IMR-90 (cell line): ENCODE results near the gene NUBP1. TPM values are rescaled to one million over a fixed set of nuclear protein-coding genes. Genes with fewer than 3 reads are reported as not detected.

Source experiments
- ATAC-seq: fragments of 200-7000 bp; cut with Tn5 transposase; 2 replicates; pipeline ENCODE4 v1.9.1; 2020; ENCODE audit warnings: low read depth, mild to moderate bottlenecking, moderate library complexity
- BruUV-seq: library from RNA; stranded (reverse); fragments of 400-500 nt; replicated peaks from 2 replicates; lab custom pipeline; 2021; lab: Mats Ljungman, UMichigan
- CTCF ChIA-PET: fragments of 300-600 bp; formaldehyde crosslinking; extraction: SDS; loops from one replicate; lab custom pipeline; 2021; ENCODE audit warnings: antibody characterized with exemption; lab: Yijun Ruan, JAX
- POLR2A ChIA-PET: fragments of 300-600 bp; sonication (Branson Sonifier 250); formaldehyde crosslinking; loops from one replicate; lab custom pipeline; 2022; ENCODE audit warnings: antibody characterized with exemption; ENCODE audit not compliant: unreplicated experiment; lab: Charles Lee
- DNase-seq: peaks from one replicate; pipeline ENCODE4 v3.0.0; 2013
- H2AFZ ChIP-seq: replicated peaks from 2 replicates; pipeline ENCODE3; 2013; ENCODE audit warnings: low read length, mild to moderate bottlenecking; ENCODE audit not compliant: poor library complexity
- H2AK5ac ChIP-seq: 2 replicates; pipeline ENCODE4 v1.6.1; 2013; ENCODE audit warnings: low read depth, low read length, inconsistent platforms
- H2AK9ac ChIP-seq: replicated peaks from 2 replicates; pipeline ENCODE3; 2013; ENCODE audit warnings: mild to moderate bottlenecking, low read depth, low read length, moderate library complexity; ENCODE audit not compliant: poor library complexity
- H2BK120ac ChIP-seq: 2 replicates; pipeline ENCODE4 v1.6.1; 2013; ENCODE audit warnings: low read depth, low read length, inconsistent platforms
- H2BK15ac ChIP-seq: 3 replicates; pipeline ENCODE4 v1.6.1; 2013; ENCODE audit warnings: low read depth, low read length, inconsistent platforms
- H2BK20ac ChIP-seq: 2 replicates; pipeline ENCODE4 v1.6.1; 2013; ENCODE audit warnings: low read depth, mild to moderate bottlenecking, inconsistent platforms, low read length, moderate library complexity
- H2BK5ac ChIP-seq: 2 replicates; pipeline ENCODE4 v1.6.1; 2013; ENCODE audit warnings: mild to moderate bottlenecking, low read depth, low read length, inconsistent platforms; ENCODE audit not compliant: poor library complexity, severe bottlenecking
- H3K14ac ChIP-seq: replicated peaks from 2 replicates; pipeline ENCODE4 v1.6.1; 2013; ENCODE audit warnings: low read depth, low read length, inconsistent platforms
- H3K18ac ChIP-seq: 2 replicates; pipeline ENCODE4 v1.6.1; 2013; ENCODE audit warnings: low read depth, low read length, control low read depth
- H3K23ac ChIP-seq: 2 replicates; pipeline ENCODE4 v1.6.1; 2013; ENCODE audit warnings: low read depth, low read length, inconsistent platforms
- H3K27ac ChIP-seq: 2 replicates; pipeline ENCODE4 v1.5.1; 2013; ENCODE audit warnings: mild to moderate bottlenecking, control low read depth, low read length; ENCODE audit not compliant: insufficient read depth
- H3K27me3 ChIP-seq: 2 replicates; pipeline ENCODE4 v1.6.1; 2013; ENCODE audit warnings: low read length; ENCODE audit not compliant: control insufficient read depth, insufficient read depth
- H3K36me3 ChIP-seq: 2 replicates; pipeline ENCODE4 v1.6.1; 2013; ENCODE audit warnings: low read length, mixed read lengths; ENCODE audit not compliant: control insufficient read depth, insufficient read depth
- H3K4ac ChIP-seq: 2 replicates; pipeline ENCODE4 v1.6.1; 2013; ENCODE audit warnings: low read depth, low read length, inconsistent platforms
- H3K4me1 ChIP-seq: 2 replicates; pipeline ENCODE4 v1.6.1; 2013; ENCODE audit warnings: low read length, mixed read lengths; ENCODE audit not compliant: control insufficient read depth, insufficient read depth
- H3K4me2 ChIP-seq: 2 replicates; pipeline ENCODE4 v1.6.1; 2013; ENCODE audit warnings: low read depth, mild to moderate bottlenecking, control low read depth, low read length, moderate library complexity
- H3K4me3 ChIP-seq: 2 replicates; pipeline ENCODE4 v1.5.1; 2013; ENCODE audit warnings: low read depth, mild to moderate bottlenecking, control low read depth, low read length, moderate library complexity; ENCODE audit not compliant: insufficient read depth
- H3K56ac ChIP-seq: 2 replicates; pipeline ENCODE4 v1.6.1; 2013; ENCODE audit warnings: low read length, inconsistent platforms; ENCODE audit not compliant: insufficient read depth; ENCODE audit errors: extremely low read depth
- H3K79me1 ChIP-seq, 2 experiments: 2 replicates each; pipeline ENCODE4 v1.6.1; 2013; ENCODE audit warnings: low read length in 2 of 2, inconsistent platforms in 1 of 2, low read depth in 1 of 2
- H3K9ac ChIP-seq: 2 replicates; pipeline ENCODE4 v1.6.1; 2013; ENCODE audit warnings: low read depth, low read length, control low read depth
- H3K9me1 ChIP-seq: 2 replicates; pipeline ENCODE4 v1.6.1; 2013; ENCODE audit warnings: low read length, inconsistent platforms; ENCODE audit not compliant: insufficient read depth
- H3K9me3 ChIP-seq: 2 replicates; pipeline ENCODE4 v1.6.1; 2013; ENCODE audit warnings: low read length; ENCODE audit not compliant: control insufficient read depth, insufficient read depth
- H4K20me1 ChIP-seq: 2 replicates; pipeline ENCODE4 v1.6.1; 2013; ENCODE audit warnings: low read length, inconsistent platforms; ENCODE audit not compliant: insufficient read depth
- H4K5ac ChIP-seq: 2 replicates; pipeline ENCODE4 v1.6.1; 2013; ENCODE audit warnings: mild to moderate bottlenecking, low read depth, low read length, control low read depth
- H4K8ac ChIP-seq, 2 experiments: 2 replicates each; pipeline ENCODE4 v1.6.1; 2013; ENCODE audit warnings: low read depth in 2 of 2, low read length in 2 of 2, control low read depth in 1 of 2, inconsistent platforms in 1 of 2
- H4K91ac ChIP-seq: 2 replicates; pipeline ENCODE4 v1.6.1; 2013; ENCODE audit warnings: low read depth, low read length, inconsistent platforms; ENCODE audit not compliant: insufficient read depth
- CEBPB ChIP-seq: IDR thresholded peaks from 2 replicates; pipeline ENCODE4 v1.6.1; 2012; ENCODE audit warnings: low read depth, low read length, improper control_type of control experiment
- CHD1 ChIP-seq: IDR thresholded peaks from 2 replicates; pipeline ENCODE4 v1.6.1; 2012; ENCODE audit warnings: low read depth, low read length, improper control_type of control experiment
- CTCF ChIP-seq: conservative IDR thresholded peaks from 2 replicates; pipeline ENCODE4 v1.5.1; 2012; ENCODE audit warnings: mild to moderate bottlenecking, low read depth, low read length, improper control_type of control experiment
- ELK1 ChIP-seq: fragments of 150-350 bp; IDR thresholded peaks from 2 replicates; pipeline ENCODE4 v1.6.1; 2016; ENCODE audit warnings: low read depth, mild to moderate bottlenecking, low read length, moderate library complexity, borderline replicate concordance
- FOS ChIP-seq: fragments of 150-350 bp; IDR thresholded peaks from 2 replicates; pipeline ENCODE4 v1.6.1; 2016; ENCODE audit warnings: low read depth, low read length
- MAFK ChIP-seq: IDR thresholded peaks from 2 replicates; pipeline ENCODE4 v1.6.1; 2012; ENCODE audit warnings: low read depth, low read length, improper control_type of control experiment
- MAZ ChIP-seq: IDR thresholded peaks from 2 replicates; pipeline ENCODE4 v1.6.1; 2012; ENCODE audit warnings: low read depth, mild to moderate bottlenecking, low read length, improper control_type of control experiment, moderate library complexity, borderline replicate concordance
- MXI1 ChIP-seq: IDR thresholded peaks from 2 replicates; pipeline ENCODE4 v1.6.1; 2012; ENCODE audit warnings: low read depth, mild to moderate bottlenecking, low read length, moderate library complexity, borderline replicate concordance
- RAD21 ChIP-seq: IDR thresholded peaks from 2 replicates; pipeline ENCODE4 v1.6.1; 2012; ENCODE audit warnings: low read length, improper control_type of control experiment
- RCOR1 ChIP-seq: IDR thresholded peaks from 2 replicates; pipeline ENCODE4 v1.6.1; 2012; ENCODE audit warnings: mild to moderate bottlenecking, low read length, improper control_type of control experiment; ENCODE audit not compliant: insufficient replicate concordance
- RFX5 ChIP-seq: IDR thresholded peaks from 2 replicates; pipeline ENCODE4 v1.8.0; 2012; ENCODE audit warnings: low read depth, mild to moderate bottlenecking, low read length, moderate library complexity
- SMC3 ChIP-seq: fragments of 150-350 bp; IDR thresholded peaks from 2 replicates; pipeline ENCODE4 v1.6.1; 2016; ENCODE audit warnings: low read depth, mild to moderate bottlenecking, antibody characterized with exemption, low read length, moderate library complexity
- WGBS, 2 experiments: methylation state at CpG; one replicate each; pipeline versions ENCODE4 v1.1.5 to v1.1.7; 2013; ENCODE audit warnings: missing lambda C conversion rate in 2 of 2; ENCODE audit not compliant: insufficient read length in 1 of 2; ENCODE audit errors: extremely low coverage in 2 of 2; 5-methylcytosine and 5-hydroxymethylcytosine counted together
- dilution Hi-C: fragments of 300-500 bp; cut with HindIII; formaldehyde crosslinking; loops from one replicate; pipeline ENCODE4 v1.14.3; 2018; ENCODE audit warnings: low sequenced_read_pairs; ENCODE audit not compliant: unreplicated experiment
- in situ Hi-C: fragments of 300-500 bp; cut with MboI; formaldehyde crosslinking; loops from 3 replicates; pipeline ENCODE4 v1.14.3; 2019; ENCODE audit warnings: low sequenced_read_pairs, inconsistent platforms, mixed read lengths
- intact Hi-C: fragments of 100-400 bp; cut with micrococcal nuclease; formaldehyde crosslinking; loops from 2 replicates; pipeline ENCODE4 v1.10.0; 2022
- polyA plus RNA-seq, 3 experiments: library from polyadenylated mRNA; depleted of rRNA; stranded (reverse); fragments of >200 nt; gene quantifications; 2 replicates each; pipeline ENCODE4 v1.2.3, GENCODE V29; 2012; ENCODE audit warnings: low replicate concordance in 1 of 3
- total RNA-seq: library from RNA; depleted of rRNA; stranded (reverse); fragments of >200 nt; gene quantifications from 2 replicates; pipeline ENCODE4 v1.2.3, GENCODE V29; 2012
- TF ChIP-seq, protein P1 (sequence below): fragments of 150-350 bp; IDR thresholded peaks from 2 replicates; pipeline ENCODE4 v1.6.1; 2017; ENCODE audit warnings: mild to moderate bottlenecking, antibody characterized with exemption, low read length, low read depth

Gene NUBP1
- total and polyA plus RNA-seq, 2 of the 4 experiments (the other 2 are of a cell fraction) = 28.0 to 31.5 TPM

DNA sequence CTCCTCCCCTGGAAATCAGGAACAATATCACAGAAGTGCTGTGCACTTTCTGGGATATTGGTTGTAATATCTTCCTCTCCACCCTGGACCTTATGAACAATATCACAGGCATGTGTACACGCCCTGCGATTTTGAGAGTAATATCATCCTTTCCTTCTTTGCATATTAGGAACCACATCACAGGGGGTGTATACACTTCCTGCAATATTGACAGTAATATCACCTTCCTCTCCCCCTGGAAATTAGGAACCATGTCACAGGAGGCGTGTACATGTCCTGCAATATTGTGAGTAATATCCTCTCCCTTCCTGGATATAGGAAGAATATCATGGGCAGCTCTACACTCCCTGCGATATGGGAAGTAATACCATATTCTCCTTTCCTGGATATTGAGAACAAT is 34.7 kb upstream of the NUBP1 start:
- Histone ChIP-seq H4K20me1 (no peaks in the 10 kb centered on the region), H2AK5ac (no peak overlapping the region), H2BK120ac (no peak overlapping the region), H4K91ac (no peak overlapping the region), H3K27ac (no peak overlapping the region), H3K9ac (no peak overlapping the region), H3K18ac (no peak overlapping the region), H3K56ac (no peak overlapping the region), H3K27me3 (no peaks in the 10 kb centered on the region), H2BK15ac (no peak overlapping the region), H4K5ac (no peak overlapping the region), H2BK20ac (no peak overlapping the region), H3K23ac (no peak overlapping the region), H3K9me1 (no peaks in the 10 kb centered on the region), H4K8ac (no peak overlapping the region), H2AK9ac (no peak overlapping the region), H3K14ac (no peak overlapping the region), H3K36me3 (no peaks in the 10 kb centered on the region), H3K4me3 (no peak overlapping the region), H3K4ac (no peak overlapping the region), H2AFZ (no peak overlapping the region), H3K4me1 (no peaks in the 10 kb centered on the region), H3K9me3 (no peaks in the 10 kb centered on the region), H3K79me1 (no peaks in the 10 kb centered on the region), H3K4me2 (no peak overlapping the region), H2BK5ac (no peak overlapping the region)
- no TSS peak for BruUV-seq
- intact Hi-C loops = no loop called here
- dilution Hi-C loops = no loop called here
- no CpG with 5 or more reads among the region's 4 CpGs for WGBS, 2 experiments
- POLR2A ChIA-PET = no interaction called here
- no peak for ATAC-seq
- TF ChIP-seq CEBPB (no peak), CTCF (no peak), RFX5 (no peak), CHD1 (no peak), MXI1 (no peak), MAFK (no peak), FOS (no peak), RCOR1 (no peak), MAZ (no peak), ELK1 (no peak), RAD21 (no peak), SMC3 (no peak)
- TF ChIP-seq, protein P1, sequence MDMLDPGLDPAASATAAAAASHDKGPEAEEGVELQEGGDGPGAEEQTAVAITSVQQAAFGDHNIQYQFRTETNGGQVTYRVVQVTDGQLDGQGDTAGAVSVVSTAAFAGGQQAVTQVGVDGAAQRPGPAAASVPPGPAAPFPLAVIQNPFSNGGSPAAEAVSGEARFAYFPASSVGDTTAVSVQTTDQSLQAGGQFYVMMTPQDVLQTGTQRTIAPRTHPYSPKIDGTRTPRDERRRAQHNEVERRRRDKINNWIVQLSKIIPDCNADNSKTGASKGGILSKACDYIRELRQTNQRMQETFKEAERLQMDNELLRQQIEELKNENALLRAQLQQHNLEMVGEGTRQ = no peak
- CTCF ChIA-PET = no interaction called here
- DNase-seq = no peak
- in situ Hi-C loops = no loop called here
